Prostate gland (tissue), 2 donors: ENCODE data around the gene ATRAID. TPM values are rescaled to one million over a fixed set of nuclear protein-coding genes. Genes with fewer than 3 reads are reported as not detected.

Experiments used
- DNase-seq: peaks from one replicate; pipeline ENCODE4 v3.0.0-alpha.2; 2019; ENCODE audit warnings: low spot score
- H3K27ac ChIP-seq, 2 donors: fragments of 200-600 bp; sonication (generic); 2 replicates each; pipeline ENCODE4 v1.5.1; 2017 to 2019
- H3K27me3 ChIP-seq: fragments of 200-600 bp; sonication (generic); replicated peaks from 2 replicates; pipeline ENCODE4 v1.5.1; 2019; ENCODE audit not compliant: insufficient read depth
- H3K36me3 ChIP-seq, 2 donors: fragments of 200-600 bp; sonication (generic); 1 replicate in 1 of 2; 2 replicates in 1 of 2; pipeline versions ENCODE4 v1.5.1 to v1.8.1; 2017 to 2019
- H3K4me1 ChIP-seq: fragments of 200-600 bp; sonication (generic); replicated peaks from 2 replicates; pipeline ENCODE4 v1.5.1; 2019
- H3K4me3 ChIP-seq, 2 donors: fragments of 200-600 bp; sonication (generic); 2 replicates each; pipeline ENCODE4 v1.5.1; 2017 to 2019
- H3K9me3 ChIP-seq: fragments of 200-600 bp; sonication (generic); 2 replicates; pipeline ENCODE4 v1.5.1; 2017
- POLR2A ChIP-seq: fragments of 450-650 bp; IDR thresholded peaks from one replicate; pipeline ENCODE4 v1.6.1; 2016; ENCODE audit warnings: antibody characterized with exemption, mild to moderate bottlenecking
- POLR2AphosphoS5 ChIP-seq: sonication (generic); formaldehyde crosslinking; IDR thresholded peaks from one replicate; pipeline ENCODE4 v1.6.1; 2017; ENCODE audit warnings: antibody characterized with exemption
- WGBS: methylation state at CpG from one replicate; pipeline ENCODE4 v1.1.5; 2018; 5-methylcytosine and 5-hydroxymethylcytosine counted together
- intact Hi-C: fragments of 100-400 bp; cut with DNase I; formaldehyde crosslinking; loops from one replicate; pipeline ENCODE4 v1.14.2; 2022
- total RNA-seq, 2 donors: library from RNA; depleted of rRNA; stranded (reverse); fragments of >200 nt; gene quantifications; one replicate each; pipeline ENCODE4 v1.1.0, GENCODE V29; 2016
- TF ChIP-seq, protein P1 (sequence below), 4 experiments: fragments of 200-600 bp in 2 of 4; fragments of 450-650 bp in 2 of 4; sonication (generic) in 2 of 4; IDR thresholded peaks; 1 replicate in 3 of 4; 2 replicates in 1 of 4; pipeline ENCODE4 v1.5.1; 2016 to 2019; ENCODE audit warnings: antibody characterized with exemption in 4 of 4, mild to moderate bottlenecking in 2 of 4, moderate library complexity in 2 of 4

ATRAID gene
- total RNA-seq, 2 donors from 2014 or later = 217 to 222 TPM

- TF ChIP-seq POLR2AphosphoS5 = no peak
- TF ChIP-seq POLR2A = no peak
- TF ChIP-seq, protein P1, sequence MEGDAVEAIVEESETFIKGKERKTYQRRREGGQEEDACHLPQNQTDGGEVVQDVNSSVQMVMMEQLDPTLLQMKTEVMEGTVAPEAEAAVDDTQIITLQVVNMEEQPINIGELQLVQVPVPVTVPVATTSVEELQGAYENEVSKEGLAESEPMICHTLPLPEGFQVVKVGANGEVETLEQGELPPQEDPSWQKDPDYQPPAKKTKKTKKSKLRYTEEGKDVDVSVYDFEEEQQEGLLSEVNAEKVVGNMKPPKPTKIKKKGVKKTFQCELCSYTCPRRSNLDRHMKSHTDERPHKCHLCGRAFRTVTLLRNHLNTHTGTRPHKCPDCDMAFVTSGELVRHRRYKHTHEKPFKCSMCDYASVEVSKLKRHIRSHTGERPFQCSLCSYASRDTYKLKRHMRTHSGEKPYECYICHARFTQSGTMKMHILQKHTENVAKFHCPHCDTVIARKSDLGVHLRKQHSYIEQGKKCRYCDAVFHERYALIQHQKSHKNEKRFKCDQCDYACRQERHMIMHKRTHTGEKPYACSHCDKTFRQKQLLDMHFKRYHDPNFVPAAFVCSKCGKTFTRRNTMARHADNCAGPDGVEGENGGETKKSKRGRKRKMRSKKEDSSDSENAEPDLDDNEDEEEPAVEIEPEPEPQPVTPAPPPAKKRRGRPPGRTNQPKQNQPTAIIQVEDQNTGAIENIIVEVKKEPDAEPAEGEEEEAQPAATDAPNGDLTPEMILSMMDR (IDR thresholded peaks at IDR 0.05) = no peak
- no peak for DNase-seq
- Histone ChIP-seq H3K27me3 (no peaks in the 10 kb centered on the region), H3K9me3 (no peaks in the 10 kb centered on the region), H3K27ac (no peak overlapping the region), H3K4me3 (no peak overlapping the region), H3K4me1 (no peaks in the 10 kb centered on the region), H3K36me3 (peaks cover 12 to 50% of the 10 kb centered on the region in 2 donors)
- WGBS = 95% methylated on average over 15 of the region's 15 CpGs
- intact Hi-C loops = no loop called here
These were observed 25.6 kb downstream of the ATRAID start for GRCh38 chr2:27237341-27237945.

- H3K4me1 ChIP-seq = no peaks in the 10 kb centered on the region
- H3K27me3 ChIP-seq = no peaks in the 10 kb centered on the region
- DNase-seq = no peak
- no peak for TF ChIP-seq POLR2AphosphoS5
- TF ChIP-seq, protein P1 (IDR thresholded peaks at IDR 0.05) = no peak
- TF ChIP-seq POLR2A = no peak
- 89% methylated on average over 8 of the region's 8 CpGs for WGBS
- intact Hi-C loops = no loop called here
- H3K36me3 ChIP-seq = peaks cover 12 to 38% of the 10 kb centered on the region in 2 donors
- H3K4me3 ChIP-seq = no peak overlapping the region
- no peak overlapping the region for H3K27ac ChIP-seq
- no peaks in the 10 kb centered on the region for H3K9me3 ChIP-seq
These were observed 27.1 kb downstream of the ATRAID start for GRCh38 chr2:27238976-27239375.

DNA sequence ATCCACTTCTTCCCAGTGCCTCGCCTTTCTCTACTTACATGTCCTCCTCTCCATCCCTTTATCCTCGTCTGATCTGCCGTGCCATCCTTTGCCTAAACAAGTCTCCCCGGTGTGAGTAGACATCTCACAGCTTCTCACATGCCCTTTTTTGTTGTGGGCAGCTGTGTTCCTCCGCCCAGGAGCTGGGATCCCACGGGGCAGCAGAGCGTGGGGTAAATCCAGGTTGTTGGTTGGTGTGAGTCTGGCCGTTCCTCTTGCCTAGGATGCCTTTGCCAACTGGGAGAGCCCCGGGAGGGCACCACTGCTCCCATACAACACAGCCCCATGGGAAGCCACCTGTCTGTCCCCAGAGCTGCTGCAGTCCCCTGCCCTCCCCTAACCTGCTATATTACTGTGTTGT is 28.6 kb downstream of the ATRAID start:
- H3K9me3 ChIP-seq = no peaks in the 10 kb centered on the region
- 92% methylated on average over 9 of the region's 9 CpGs for WGBS
- no peak for DNase-seq
- TF ChIP-seq, protein P1 (IDR thresholded peaks at IDR 0.05) = no peak
- TF ChIP-seq POLR2A = no peak
- TF ChIP-seq POLR2AphosphoS5 = no peak
- H3K27ac ChIP-seq = no peak overlapping the region
- H3K36me3 ChIP-seq = peaks cover 12 to 30% of the 10 kb centered on the region in 2 donors
- H3K27me3 ChIP-seq = no peaks in the 10 kb centered on the region
- no peak overlapping the region for H3K4me3 ChIP-seq
- H3K4me1 ChIP-seq = no peaks in the 10 kb centered on the region
- intact Hi-C loops = no loop called here

DNA sequence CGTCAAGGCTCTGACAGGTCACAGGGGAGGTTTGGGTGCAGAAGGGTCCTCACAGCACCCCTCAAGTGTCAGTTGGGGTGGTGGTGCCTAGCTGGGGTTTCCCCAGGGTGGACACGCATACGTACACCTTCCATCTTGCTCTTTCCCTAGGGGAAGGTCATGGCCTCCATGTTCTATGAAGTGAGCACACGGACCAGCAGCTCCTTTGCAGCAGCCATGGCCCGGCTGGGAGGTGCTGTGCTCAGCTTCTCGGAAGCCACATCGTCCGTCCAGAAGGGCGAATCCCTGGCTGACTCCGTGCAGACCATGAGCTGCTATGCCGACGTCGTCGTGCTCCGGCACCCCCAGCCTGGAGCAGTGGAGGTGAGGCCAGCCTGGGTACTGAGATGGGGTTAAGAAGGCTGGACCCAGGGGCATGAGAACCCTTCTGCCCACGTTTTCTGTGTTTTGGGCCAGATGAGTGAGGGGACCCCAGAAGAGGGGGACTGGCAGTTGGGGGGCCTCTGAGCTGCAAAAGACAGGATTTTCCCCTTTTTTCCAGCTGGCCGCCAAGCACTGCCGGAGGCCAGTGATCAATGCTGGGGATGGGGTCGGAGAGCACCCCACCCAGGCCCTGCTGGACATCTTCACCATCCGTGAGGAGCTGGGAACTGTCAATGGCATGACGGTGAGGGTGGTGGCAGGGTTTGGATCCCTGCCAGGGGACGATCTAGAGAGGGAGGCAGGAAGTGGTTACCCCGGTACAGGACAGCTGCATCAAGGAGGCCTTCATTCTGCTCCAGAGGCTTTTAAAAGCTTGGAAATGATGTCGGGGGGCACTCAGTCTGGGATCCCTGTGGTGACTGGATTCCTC is 30.1 kb downstream of the ATRAID start:
- no peak for DNase-seq
- H3K27me3 ChIP-seq = no peaks in the 10 kb centered on the region
- WGBS = 83% methylated on average over 24 of the region's 24 CpGs
- TF ChIP-seq, protein P1 (IDR thresholded peaks at IDR 0.05) = no peak
- TF ChIP-seq POLR2AphosphoS5 (no peak), POLR2A (no peak)
- intact Hi-C loops = no loop called here
- H3K4me3 ChIP-seq = no peak overlapping the region
- H3K9me3 ChIP-seq = no peaks in the 10 kb centered on the region
- H3K27ac ChIP-seq = no peak overlapping the region
- peaks cover 12 to 24% of the 10 kb centered on the region in 2 donors for H3K36me3 ChIP-seq
- H3K4me1 ChIP-seq = no peaks in the 10 kb centered on the region
